Loucy (cell line): ENCODE results near the gene MICU2.

ENCODE experiments used
- EZH2phosphoT487 ChIP-seq: fragments of 200-600 bp; IDR thresholded peaks from 2 replicates; pipeline ENCODE4 v1.6.1; 2018; ENCODE audit warnings: antibody characterized with exemption, mild to moderate bottlenecking, moderate library complexity, borderline replicate concordance
- TF ChIP-seq, protein P1 (sequence below): fragments of 200-600 bp; sonication (generic); conservative IDR thresholded peaks from 2 replicates; pipeline ENCODE4 v1.5.1; 2014; ENCODE audit warnings: mild to moderate bottlenecking, antibody characterized with exemption, low read length

DNA sequence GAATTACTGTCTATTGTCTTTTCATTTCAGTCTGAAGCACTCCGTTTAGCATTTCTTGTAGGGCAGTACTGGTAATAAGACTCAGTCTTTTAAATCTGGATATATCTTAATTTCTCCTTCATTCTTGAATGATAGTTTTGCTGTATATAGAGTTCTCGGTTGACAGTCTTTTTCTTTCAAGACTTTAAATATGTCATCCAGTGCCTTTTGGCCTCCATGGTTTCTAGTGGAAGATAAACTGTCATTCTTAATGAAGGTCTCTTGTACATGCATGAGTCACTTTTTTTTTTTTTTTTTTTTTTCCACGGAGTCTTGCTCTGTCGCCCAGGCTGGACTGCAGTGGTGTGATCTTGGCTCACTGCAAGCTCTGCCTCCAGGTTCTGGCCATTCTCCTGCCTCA is 117.6 kb downstream of the MICU2 start:
- TF ChIP-seq, protein P1, sequence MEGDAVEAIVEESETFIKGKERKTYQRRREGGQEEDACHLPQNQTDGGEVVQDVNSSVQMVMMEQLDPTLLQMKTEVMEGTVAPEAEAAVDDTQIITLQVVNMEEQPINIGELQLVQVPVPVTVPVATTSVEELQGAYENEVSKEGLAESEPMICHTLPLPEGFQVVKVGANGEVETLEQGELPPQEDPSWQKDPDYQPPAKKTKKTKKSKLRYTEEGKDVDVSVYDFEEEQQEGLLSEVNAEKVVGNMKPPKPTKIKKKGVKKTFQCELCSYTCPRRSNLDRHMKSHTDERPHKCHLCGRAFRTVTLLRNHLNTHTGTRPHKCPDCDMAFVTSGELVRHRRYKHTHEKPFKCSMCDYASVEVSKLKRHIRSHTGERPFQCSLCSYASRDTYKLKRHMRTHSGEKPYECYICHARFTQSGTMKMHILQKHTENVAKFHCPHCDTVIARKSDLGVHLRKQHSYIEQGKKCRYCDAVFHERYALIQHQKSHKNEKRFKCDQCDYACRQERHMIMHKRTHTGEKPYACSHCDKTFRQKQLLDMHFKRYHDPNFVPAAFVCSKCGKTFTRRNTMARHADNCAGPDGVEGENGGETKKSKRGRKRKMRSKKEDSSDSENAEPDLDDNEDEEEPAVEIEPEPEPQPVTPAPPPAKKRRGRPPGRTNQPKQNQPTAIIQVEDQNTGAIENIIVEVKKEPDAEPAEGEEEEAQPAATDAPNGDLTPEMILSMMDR: no peak
- TF ChIP-seq EZH2phosphoT487: no peak
